HG03558 (cell line): Measurements from ENCODE around the gene RHBDL1.
"Not testable (repeated sequence)": the region's sequence is repeated elsewhere in the genome, so short reads cannot be mapped to it uniquely, and the experiment has no call there.

ENCODE experiments used
- ATAC-seq: cut with Tn5 transposase; IDR thresholded peaks from one replicate; pipeline ENCODE4 v1.9.1; 2021; ENCODE audit warnings: moderate number of reproducible peaks; ENCODE audit not compliant: unreplicated experiment; ENCODE audit errors: extremely low read depth

The RHBDL1 gene

DNA sequence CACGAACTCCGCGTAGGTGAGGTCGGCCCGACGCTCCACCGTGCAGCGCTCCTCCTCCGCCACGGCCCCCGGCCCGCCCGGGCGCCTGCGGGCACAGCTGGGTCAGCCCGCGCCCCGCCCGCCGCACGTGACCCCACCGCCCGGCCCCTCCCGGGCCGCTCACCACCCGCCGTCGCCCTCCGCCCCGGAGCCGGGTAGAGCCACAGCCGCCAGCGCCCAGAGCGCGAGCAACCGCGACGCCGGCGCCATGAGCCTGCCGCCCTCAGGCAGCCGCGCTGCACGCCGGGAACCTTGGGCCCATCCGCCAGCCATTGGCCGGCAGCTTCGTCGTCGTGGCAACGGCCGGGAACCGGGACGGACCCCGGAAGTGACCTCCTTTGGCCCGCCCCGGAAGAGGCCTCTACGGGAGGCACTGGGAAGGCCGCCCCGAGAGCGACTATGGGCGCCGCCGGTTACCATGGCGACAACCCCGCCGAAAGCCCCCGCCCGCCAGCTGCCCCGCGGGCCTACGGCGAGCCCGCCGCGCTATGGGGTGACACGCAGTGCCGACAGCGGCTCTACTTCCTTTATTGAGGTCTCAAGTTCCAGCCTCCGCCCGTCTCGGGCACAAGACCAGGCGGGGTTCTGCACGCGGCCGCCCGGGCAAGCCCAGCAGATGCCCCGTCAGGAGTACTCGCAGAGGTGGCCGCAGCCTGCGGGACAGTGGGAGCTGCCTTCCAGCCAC, 8.8 kb downstream of the RHBDL1 start, which contains the start of gene JMJD8:
Gene JMJD8 (minus strand): TSS at position 264 of the 724 bp plus-strand sequence. CDS start 15 bp downstream, at position 249.
- ATAC-seq: peak; percentile 60

DNA sequence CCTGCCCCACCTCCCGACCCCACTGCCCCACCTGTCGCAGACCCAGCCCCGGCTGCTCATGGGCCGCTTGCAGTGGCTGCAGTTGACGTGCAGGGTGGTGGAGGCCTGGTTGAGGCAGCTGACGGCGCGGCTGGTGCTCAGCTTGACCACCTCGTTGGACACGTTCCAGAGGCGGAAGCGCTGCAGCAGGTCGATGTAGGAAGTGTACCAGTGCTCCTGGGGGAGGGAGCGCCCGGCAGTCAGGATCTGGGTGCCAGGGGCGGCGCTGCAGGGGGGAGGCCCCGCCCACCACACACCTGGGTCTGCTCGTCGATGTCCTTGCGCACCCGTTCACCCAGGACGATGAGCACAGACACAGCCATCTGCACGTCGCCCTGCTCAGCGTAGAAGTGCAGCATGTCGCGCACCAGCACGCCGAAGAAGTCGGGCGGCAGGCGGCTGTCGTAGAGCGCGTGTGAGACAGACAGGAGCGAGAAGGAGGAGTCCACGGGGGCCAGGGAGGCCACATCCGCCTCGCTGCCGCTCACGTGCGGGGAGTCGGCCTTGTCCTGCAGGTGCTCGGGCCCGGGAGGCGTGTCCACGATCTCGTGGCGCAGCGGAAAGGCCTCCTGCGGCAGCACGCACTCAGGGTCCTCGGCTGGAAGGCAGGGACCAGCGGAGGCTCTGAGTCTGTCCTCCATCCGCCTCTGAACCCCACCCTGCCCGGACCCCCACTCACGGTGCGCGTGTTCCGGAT, 9.7 kb downstream of the RHBDL1 start:
- ATAC-seq: no peak

DNA sequence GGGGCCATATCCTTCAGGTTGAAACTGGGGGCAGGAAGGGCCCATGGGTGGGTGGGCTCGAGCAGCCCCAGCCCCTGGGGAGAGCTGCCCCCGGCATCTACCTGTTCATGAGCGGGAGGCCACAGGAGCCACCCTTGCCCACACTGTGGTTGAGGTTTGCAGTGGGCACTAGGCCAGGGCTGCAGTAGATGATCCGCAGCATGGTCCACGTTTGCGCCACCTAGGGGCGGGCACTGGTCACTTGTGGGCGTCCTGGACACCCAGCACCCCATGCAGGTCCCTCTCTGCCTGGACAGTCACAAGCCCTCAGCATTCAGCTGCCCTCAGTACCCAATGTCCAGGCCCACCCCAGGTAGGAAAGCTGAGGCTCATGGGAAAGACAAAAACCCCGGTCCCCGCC, 10.5 kb downstream of the RHBDL1 start:
- no peak for ATAC-seq

- ATAC-seq: no peak
Measured at GRCh38 chr16:686459-687260, 11.2 kb downstream of the RHBDL1 start.

DNA sequence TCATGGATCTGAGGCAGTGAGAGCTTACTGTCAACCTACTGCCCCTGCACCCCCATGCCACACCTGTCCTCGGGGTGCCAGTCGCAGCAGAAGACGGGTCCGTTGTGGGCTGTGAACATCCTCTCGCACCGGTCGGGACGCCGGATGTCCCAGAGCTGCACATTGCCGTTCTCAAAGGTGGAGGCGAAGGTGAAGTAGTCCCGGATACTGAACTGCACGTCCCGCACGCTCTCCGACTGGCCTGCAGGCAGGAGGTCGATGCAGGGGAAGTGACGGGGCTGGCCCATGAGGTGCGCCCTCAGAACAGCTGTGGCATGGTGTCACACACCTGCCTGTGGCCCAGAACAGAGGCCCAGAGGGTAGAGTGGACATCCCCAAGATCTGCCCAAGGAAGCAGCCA, 12.0 kb downstream of the RHBDL1 start:
- no peak for ATAC-seq

GRCh38 chr16:689175-689897, 13.9 kb downstream of the RHBDL1 start:
- ATAC-seq: no peak

DNA sequence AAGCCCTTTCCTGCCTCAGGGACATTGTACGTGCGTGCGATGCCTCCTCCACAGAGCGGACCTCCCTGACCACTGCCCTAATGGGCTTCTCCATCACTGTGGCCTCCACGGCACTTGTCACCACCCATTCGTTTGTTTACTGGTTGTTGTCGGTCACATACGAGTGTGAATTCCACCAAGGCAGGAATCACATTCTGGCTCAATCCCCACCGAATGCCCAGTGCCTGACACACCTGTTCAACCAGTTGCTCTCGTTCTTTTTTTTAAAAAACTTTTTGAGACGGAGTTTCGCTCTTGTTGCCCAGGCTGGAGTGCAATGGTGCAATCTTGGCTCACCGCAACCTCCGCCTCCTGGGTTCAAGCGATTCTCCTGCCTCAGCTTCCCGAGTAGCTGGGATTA, 15.8 kb downstream of the RHBDL1 start:
- not testable (repeated sequence) for ATAC-seq

DNA sequence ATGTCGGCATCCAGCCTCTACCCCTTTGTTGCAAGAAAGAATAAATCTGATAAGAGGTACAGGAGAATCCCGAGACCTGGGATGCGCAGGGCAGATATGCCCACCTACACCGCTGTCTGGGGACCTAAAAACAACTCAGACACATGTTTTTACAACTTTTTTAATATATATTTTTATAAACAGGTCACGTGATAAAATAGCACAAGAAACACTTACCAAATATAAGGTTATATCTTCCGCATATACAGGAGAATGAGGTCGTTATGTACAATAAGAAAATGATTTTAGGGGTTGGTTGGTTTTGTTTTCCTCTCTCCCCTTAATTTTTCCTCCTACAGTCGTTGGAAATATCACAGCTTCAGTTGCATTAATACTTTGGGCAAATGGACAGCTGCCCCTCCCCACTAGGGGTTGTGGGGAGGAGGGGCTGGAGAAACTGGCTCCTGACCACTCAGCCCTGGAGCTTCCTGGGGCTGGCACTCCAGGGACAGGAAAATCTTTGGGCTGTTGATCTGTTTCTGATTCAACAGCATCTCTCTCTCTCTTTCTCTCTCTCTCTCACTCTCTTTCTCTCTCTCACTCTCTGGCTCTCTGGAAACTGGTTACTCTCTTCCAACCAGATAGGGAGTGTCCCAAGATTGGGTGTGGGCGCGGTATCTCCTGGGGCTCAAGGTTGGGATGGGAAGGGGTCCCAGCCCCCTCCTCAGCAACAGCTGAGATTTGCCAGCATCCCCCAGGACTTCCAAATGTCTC, 17.1 kb downstream of the RHBDL1 start:
- no peak for ATAC-seq

GRCh38 chr16:693364-693763, 17.9 kb downstream of the RHBDL1 start:
- no peak for ATAC-seq

DNA sequence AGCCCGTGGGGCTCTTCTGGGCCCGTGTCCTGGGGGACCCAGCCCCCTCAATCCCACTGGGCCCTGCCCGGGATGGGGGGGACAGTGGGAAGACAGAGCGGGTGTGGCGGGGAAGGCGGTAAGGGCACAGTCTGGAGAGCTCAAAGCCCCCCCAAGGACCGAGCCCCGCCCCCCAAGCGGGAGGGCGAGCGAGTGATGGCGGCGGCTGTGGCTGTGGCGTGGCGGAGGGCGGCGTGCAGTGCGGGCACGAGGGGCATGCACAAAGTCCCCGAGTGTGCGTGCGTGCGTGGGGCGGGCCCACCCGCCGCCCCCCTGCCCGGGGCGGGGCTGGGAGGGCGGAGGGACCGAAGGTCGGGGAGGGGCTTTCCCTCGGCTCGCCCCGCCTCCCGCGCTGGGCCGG, 18.3 kb downstream of the RHBDL1 start:
- ATAC-seq: no peak

GRCh38 chr16:694187-694862, 18.9 kb downstream of the RHBDL1 start:
- no peak for ATAC-seq

DNA sequence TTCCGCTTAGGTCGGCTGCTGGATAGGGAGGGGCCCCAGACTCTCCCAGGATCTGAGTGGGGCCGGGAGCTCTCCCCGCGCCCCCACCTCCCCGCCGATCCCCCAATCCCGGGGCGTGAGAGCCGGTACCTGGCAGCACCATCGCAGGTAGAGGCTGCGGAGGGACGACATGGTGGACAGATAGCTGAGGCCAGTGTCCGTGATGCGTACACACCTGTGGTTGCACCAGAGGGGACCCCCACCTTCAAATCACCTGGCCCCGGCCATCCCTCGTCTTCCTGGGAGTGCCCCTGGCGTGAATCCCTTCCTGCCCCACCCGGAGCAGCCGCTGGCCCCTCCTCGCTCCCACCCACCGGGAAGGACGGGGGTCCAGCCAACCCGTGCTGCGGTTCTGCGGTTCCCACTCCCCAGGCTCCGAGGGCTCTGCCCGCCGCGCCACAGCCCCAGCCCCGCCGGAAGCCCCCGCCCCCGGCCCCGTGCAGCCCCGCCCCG, 19.4 kb downstream of the RHBDL1 start:
- no peak for ATAC-seq

GRCh38 chr16:695355-696089, 20.1 kb downstream of the RHBDL1 start:
- ATAC-seq: no peak

- no peak for ATAC-seq
Measured at GRCh38 chr16:698911-699671, 23.6 kb downstream of the RHBDL1 start.

GRCh38 chr16:700684-701584, 25.5 kb downstream of the RHBDL1 start:
- no peak for ATAC-seq

DNA sequence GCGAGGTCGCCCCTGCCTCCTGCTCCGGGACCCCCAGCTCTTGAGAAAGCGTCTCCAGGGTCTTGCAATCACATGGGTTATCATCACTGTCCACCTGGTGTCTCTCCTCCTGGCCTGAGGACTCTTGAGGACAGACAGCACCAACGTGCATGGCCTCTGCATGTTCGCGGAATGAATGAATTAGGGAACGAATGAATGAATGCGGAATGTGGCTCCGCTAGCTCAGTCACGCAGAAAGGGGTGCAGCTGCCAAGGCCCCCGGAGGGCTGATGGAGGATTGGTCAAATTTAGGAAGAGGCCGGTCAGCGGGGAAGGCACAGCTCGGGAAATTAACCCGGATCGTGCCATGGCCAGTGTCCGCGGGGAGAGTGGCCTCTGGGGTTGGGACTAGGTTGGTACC, 26.9 kb downstream of the RHBDL1 start:
- no peak for ATAC-seq

- ATAC-seq: no peak
Measured at GRCh38 chr16:703406-703805, 27.9 kb downstream of the RHBDL1 start.
